Ishikawa (cell line): ENCODE measurements around the gene GSE1.

Experiments used
- CEBPB ChIP-seq: IDR thresholded peaks from 2 replicates; pipeline ENCODE4 v1.6.1; 2012
- CREB1 ChIP-seq: IDR thresholded peaks from 2 replicates; pipeline ENCODE4 v1.6.1; 2012; ENCODE audit warnings: low read depth
- EGR1 ChIP-seq: IDR thresholded peaks from 2 replicates; pipeline ENCODE4 v1.6.1; 2012
- EP300 ChIP-seq: IDR thresholded peaks from 2 replicates; pipeline ENCODE4 v1.6.1; 2012; ENCODE audit warnings: borderline replicate concordance
- FOXM1 ChIP-seq: IDR thresholded peaks from 2 replicates; pipeline ENCODE4 v1.6.1; 2012; ENCODE audit warnings: low read depth, borderline replicate concordance
- MAX ChIP-seq: IDR thresholded peaks from 2 replicates; pipeline ENCODE4 v1.6.1; 2012
- NFIC ChIP-seq: IDR thresholded peaks from 2 replicates; pipeline ENCODE4 v1.6.1; 2012
- RAD21 ChIP-seq: IDR thresholded peaks from 2 replicates; pipeline ENCODE4 v1.6.1; 2012; ENCODE audit warnings: low read depth
- REST ChIP-seq: IDR thresholded peaks from 2 replicates; pipeline ENCODE4 v1.6.1; 2012; ENCODE audit warnings: low read depth, mild to moderate bottlenecking
- TAF1 ChIP-seq: IDR thresholded peaks from 2 replicates; pipeline ENCODE4 v1.6.1; 2012; ENCODE audit warnings: low read depth, mild to moderate bottlenecking
- TCF12 ChIP-seq: IDR thresholded peaks from 2 replicates; pipeline ENCODE4 v1.6.1; 2012; ENCODE audit warnings: low read depth
- TEAD4 ChIP-seq: IDR thresholded peaks from 2 replicates; pipeline ENCODE4 v1.6.1; 2012
- YY1 ChIP-seq: IDR thresholded peaks from 2 replicates; pipeline ENCODE4 v1.6.1; 2012; ENCODE audit warnings: low read depth
- ZBTB7A ChIP-seq: IDR thresholded peaks from 2 replicates; pipeline ENCODE4 v1.6.1; 2012; ENCODE audit warnings: low read depth
- TF ChIP-seq, protein P1 (sequence below): IDR thresholded peaks from 2 replicates; pipeline ENCODE4 v1.6.1; 2012

The GSE1 gene

DNA sequence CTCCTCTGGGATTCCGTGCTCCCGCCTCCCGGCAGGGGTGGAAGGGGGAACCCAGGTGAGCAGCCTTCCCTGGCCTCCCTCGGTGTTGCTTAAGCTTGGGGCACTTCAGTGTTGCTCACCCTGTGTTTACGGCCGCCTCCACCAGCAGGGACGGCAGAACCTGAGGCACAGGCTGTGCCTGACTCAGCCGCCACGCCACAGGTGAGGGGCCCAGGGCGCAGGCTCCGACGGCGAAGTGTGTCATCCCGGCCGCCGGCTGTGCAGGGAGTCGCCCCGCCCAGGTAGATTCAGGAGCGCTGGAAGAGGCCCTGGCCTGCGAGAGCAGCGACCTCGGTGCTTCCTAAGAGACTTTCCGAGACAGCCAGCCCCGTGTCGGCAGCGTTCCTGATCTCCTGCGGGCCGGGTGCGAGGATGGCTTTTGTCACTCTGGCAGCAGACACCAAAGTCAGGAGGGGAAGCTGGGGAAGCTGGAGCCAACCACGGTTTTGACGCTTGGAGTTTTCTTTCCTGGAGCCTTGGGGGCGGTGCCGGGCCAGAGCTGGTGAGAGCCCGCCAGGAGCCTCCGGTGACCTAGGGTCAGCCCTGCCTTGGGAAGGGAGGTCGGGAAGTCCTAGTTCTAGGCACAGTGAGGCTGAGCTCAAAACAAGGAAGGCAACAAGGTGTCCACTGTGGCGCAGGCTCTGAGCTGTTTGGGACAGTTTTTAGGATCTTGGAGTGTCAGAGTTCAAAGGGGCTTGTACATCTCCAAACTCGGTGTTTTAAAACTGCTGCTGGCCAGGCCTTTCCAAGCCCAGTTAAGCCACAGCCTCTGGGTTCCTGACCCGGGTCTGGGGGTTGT, 2.1 kb downstream of the GSE1 start:
- TF ChIP-seq TEAD4 (0 out of 2 replicates have a peak, but pooled peaks have one; percentile 48), EGR1 (no peak), ZBTB7A (no peak), TCF12 (peak; percentile 75), MAX (peak; percentile 72), CREB1 (0 out of 2 replicates have a peak, but pooled peaks have one; percentile 15), CEBPB (peak; percentile 30; the same call in 1 of the 2 replicates), NFIC (peak; percentile 32; the same call in 1 of the 2 replicates), TAF1 (no peak), YY1 (no peak; the same call in 1 of the 2 replicates), FOXM1 (no peak), EP300 (peak; percentile 43; the same call in 1 of the 2 replicates), RAD21 (no peak; the same call in 1 of the 2 replicates)

GRCh38 chr16:85615852-85616606, 2.9 kb downstream of the GSE1 start:
- TF ChIP-seq CEBPB (no peak), EP300 (no peak), TCF12 (no peak), RAD21 (peak; percentile 58), MAX (no peak), TAF1 (no peak), EGR1 (no peak), CREB1 (no peak)

DNA sequence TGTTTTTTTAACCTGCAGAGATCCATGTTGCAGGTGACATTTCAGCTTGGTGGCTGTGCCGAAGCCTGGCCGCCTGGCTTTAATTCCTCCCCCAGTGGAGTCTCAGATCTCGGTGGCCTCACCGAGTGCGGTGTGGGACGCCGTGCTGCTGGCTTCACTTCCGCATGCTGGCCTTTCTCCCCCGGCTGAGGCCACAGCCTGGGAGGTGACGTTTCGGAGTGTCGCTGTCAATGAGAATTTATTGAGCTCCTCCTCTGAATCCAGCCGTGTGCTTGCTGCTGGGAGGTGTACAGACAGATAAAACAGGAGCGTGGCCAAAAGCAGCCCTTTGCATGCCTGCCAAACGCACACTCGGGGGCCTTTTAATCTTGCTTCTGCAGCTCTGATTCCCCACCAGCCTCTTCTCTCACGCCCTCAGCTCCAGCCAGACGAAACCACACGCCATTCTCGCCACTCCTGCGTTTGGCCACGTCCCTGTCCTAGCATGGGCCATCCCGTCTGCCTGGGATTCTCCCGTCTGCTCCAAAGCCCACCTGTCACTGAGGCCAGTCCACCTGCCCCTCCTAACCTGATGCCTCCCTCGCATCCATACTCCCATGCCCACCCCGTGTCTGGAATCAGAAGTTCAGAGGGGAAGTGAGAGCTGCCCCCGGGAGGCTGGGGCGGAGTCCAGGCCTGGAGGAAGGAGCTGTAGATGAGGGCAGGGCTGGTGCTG, 3.6 kb downstream of the GSE1 start:
- no peak for TF ChIP-seq NFIC
- TF ChIP-seq, protein P1, sequence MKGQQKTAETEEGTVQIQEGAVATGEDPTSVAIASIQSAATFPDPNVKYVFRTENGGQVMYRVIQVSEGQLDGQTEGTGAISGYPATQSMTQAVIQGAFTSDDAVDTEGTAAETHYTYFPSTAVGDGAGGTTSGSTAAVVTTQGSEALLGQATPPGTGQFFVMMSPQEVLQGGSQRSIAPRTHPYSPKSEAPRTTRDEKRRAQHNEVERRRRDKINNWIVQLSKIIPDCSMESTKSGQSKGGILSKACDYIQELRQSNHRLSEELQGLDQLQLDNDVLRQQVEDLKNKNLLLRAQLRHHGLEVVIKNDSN = no peak
- TF ChIP-seq TEAD4 = no peak
- TF ChIP-seq ZBTB7A = no peak
- no peak for TF ChIP-seq EP300
- no peak for TF ChIP-seq CEBPB

GRCh38 chr16:85617948-85618347, 4.8 kb downstream of the GSE1 start:
- no peak for TF ChIP-seq NFIC
- TF ChIP-seq TCF12 = no peak
- TF ChIP-seq, protein P1 = no peak
- no peak for TF ChIP-seq ZBTB7A

- TF ChIP-seq YY1 = no peak
- TF ChIP-seq, protein P1 = no peak
- no peak for TF ChIP-seq NFIC
- no peak for TF ChIP-seq CEBPB
- TF ChIP-seq MAX = no peak
- TF ChIP-seq CREB1 = no peak
- no peak for TF ChIP-seq FOXM1
- TF ChIP-seq TCF12 = no peak
- no peak for TF ChIP-seq ZBTB7A
- TF ChIP-seq EP300 = no peak
- no peak for TF ChIP-seq RAD21
- TF ChIP-seq TEAD4 = no peak
- TF ChIP-seq TAF1 = no peak
- no peak for TF ChIP-seq REST
- no peak for TF ChIP-seq EGR1
Measured at GRCh38 chr16:85618521-85618920, 5.4 kb downstream of the GSE1 start.
